Measurements from ENCODE around the gene PDCL2. TPM values are rescaled to one million over a fixed set of nuclear protein-coding genes. Genes with fewer than 3 reads are reported as not detected.

Gene PDCL2
- total RNA-seq, 2 donors from 2014 or later: not detected

DNA sequence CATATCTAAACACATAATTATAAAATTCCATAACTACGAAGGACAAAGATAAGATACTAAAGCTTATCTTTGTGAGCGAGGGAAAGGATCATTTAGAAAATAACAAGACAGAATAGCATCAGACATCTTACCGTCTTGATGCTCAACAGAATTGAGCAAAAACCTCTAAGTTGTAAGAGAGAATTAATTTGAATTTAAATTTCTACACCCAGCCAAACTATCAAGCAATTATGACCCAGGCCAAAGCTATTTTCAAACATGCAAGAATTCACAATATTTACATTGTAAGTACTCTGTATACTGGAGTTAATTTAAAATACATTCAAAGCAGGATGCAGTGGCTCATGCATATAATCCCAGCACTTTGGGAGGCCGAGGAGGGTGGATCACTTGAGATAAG is 61.9 kb downstream of the PDCL2 start:
- Histone ChIP-seq H3K4me1 (ENCODE audit: control insufficient read depth in 1 of 2, low read depth in 2 of 2) (peaks cover 0 to under 1% of the 10 kb centered on the region in 2 donors), H3K27ac (no peak overlapping the region), H3K4me3 (no peak overlapping the region), H3K36me3 (peaks cover 2% of the 10 kb centered on the region), H3K27me3 (replicated peaks; ENCODE audit: insufficient read depth) (no peaks in the 10 kb centered on the region), H3K9me3 (no peaks in the 10 kb centered on the region)
- DNase-seq (ENCODE audit: low spot score): no peak
- no peak for ATAC-seq (ENCODE audit: insufficient number of reproducible peaks, low FRiP score, low read depth)
- TF ChIP-seq, protein P1, sequence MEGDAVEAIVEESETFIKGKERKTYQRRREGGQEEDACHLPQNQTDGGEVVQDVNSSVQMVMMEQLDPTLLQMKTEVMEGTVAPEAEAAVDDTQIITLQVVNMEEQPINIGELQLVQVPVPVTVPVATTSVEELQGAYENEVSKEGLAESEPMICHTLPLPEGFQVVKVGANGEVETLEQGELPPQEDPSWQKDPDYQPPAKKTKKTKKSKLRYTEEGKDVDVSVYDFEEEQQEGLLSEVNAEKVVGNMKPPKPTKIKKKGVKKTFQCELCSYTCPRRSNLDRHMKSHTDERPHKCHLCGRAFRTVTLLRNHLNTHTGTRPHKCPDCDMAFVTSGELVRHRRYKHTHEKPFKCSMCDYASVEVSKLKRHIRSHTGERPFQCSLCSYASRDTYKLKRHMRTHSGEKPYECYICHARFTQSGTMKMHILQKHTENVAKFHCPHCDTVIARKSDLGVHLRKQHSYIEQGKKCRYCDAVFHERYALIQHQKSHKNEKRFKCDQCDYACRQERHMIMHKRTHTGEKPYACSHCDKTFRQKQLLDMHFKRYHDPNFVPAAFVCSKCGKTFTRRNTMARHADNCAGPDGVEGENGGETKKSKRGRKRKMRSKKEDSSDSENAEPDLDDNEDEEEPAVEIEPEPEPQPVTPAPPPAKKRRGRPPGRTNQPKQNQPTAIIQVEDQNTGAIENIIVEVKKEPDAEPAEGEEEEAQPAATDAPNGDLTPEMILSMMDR (IDR thresholded peaks at IDR 0.05): no peak

DNA sequence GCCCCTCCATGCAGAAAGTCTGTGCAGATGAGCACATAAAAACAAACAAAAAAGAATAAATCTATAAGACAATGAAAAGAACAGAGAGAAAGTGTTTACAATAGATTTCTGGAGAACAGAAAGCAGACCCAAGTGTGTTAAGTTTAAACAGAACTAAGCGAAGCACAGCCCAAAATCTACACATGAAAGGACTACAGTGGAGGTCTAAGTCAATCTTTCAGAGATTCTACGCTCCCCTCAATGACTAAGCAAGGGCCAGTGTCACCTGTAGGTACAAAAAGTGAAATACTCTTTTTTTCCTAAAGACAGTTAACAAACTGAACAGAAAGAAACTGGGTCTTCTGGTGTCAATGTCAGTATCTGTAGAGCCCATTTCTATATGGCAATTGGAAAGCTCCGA is 63.6 kb downstream of the PDCL2 start:
- ATAC-seq (ENCODE audit: insufficient number of reproducible peaks, low FRiP score, low read depth): no peak
- Histone ChIP-seq H3K27ac (no peak overlapping the region), H3K4me1 (ENCODE audit: control insufficient read depth in 1 of 2, low read depth in 2 of 2) (peaks cover 0 to 6% of the 10 kb centered on the region in 2 donors), H3K27me3 (replicated peaks; ENCODE audit: insufficient read depth) (no peaks in the 10 kb centered on the region), H3K4me3 (no peak overlapping the region), H3K36me3 (peaks cover 2% of the 10 kb centered on the region), H3K9me3 (no peaks in the 10 kb centered on the region)
- TF ChIP-seq, protein P1 (IDR thresholded peaks at IDR 0.05): no peak
- DNase-seq (ENCODE audit: low spot score): no peak

DNA sequence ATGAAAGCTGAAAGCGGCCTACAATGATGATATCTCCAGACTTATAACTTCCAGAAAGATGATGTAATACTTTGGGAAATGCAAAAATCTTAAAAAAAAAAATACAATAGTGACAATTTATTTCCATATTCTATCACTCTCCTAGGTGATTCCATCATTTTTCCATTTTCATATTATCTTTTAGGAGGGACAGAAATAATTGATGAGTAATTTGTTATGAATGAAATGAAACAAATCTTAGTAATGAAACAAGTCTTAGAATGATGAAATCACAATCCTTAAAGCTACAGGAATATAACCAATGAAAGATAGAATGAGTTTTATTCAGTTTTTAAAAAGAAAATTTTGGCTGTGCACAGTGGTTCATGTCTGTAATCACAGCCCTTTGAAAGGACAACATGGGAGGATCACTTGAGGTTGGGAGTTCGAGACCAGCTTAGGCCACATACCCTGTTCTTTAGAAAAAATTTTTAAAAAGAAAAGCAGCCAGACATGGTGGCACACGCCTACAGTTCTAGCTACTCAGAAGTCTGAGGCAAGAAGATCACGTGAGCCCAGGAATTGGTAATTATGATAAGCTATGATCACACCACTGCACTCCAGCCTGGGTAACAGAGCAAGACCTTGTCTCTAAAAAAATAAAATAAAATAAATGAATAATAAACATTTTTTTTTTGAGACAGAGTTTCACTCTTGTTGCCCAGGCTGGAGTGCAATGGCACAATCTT is 67.0 kb downstream of the PDCL2 start:
- Histone ChIP-seq H3K4me1 (ENCODE audit: control insufficient read depth in 1 of 2, low read depth in 2 of 2) (peaks cover 0 to 6% of the 10 kb centered on the region in 2 donors), H3K9me3 (no peaks in the 10 kb centered on the region), H3K36me3 (no peaks in the 10 kb centered on the region), H3K27ac (no peak overlapping the region), H3K27me3 (replicated peaks; ENCODE audit: insufficient read depth) (no peaks in the 10 kb centered on the region), H3K4me3 (no peak overlapping the region)
- TF ChIP-seq, protein P1 (IDR thresholded peaks at IDR 0.05): no peak
- ATAC-seq (ENCODE audit: insufficient number of reproducible peaks, low FRiP score, low read depth): no peak
- DNase-seq (ENCODE audit: low spot score): no peak

DNA sequence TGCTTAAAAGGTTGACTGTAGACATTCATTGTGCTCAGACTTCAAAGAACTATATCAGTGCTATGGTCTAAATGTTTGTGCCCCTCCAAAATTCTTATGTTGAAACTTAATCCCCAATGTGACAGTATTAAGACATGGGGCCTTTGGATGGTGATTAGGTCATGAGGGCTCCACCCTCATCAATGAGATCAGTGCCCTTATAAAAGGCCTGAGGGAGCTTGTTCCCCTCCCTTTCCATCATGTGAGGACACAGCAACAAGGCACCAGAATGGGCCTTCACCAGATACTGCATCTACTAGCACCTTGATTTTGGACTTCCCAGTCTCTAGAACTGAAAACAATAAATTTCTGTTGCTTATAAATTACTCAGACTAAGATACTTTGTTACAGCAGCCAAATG is 73.6 kb downstream of the PDCL2 start:
- Histone ChIP-seq H3K36me3 (no peaks in the 10 kb centered on the region), H3K4me3 (no peak overlapping the region), H3K27ac (no peak overlapping the region), H3K9me3 (no peaks in the 10 kb centered on the region), H3K4me1 (ENCODE audit: control insufficient read depth in 1 of 2, low read depth in 2 of 2) (no peaks in the 10 kb centered on the region), H3K27me3 (replicated peaks; ENCODE audit: insufficient read depth) (no peaks in the 10 kb centered on the region)
- TF ChIP-seq, protein P1 (IDR thresholded peaks at IDR 0.05): no peak
- no peak for DNase-seq (ENCODE audit: low spot score)
- ATAC-seq (ENCODE audit: insufficient number of reproducible peaks, low FRiP score, low read depth): no peak

DNA sequence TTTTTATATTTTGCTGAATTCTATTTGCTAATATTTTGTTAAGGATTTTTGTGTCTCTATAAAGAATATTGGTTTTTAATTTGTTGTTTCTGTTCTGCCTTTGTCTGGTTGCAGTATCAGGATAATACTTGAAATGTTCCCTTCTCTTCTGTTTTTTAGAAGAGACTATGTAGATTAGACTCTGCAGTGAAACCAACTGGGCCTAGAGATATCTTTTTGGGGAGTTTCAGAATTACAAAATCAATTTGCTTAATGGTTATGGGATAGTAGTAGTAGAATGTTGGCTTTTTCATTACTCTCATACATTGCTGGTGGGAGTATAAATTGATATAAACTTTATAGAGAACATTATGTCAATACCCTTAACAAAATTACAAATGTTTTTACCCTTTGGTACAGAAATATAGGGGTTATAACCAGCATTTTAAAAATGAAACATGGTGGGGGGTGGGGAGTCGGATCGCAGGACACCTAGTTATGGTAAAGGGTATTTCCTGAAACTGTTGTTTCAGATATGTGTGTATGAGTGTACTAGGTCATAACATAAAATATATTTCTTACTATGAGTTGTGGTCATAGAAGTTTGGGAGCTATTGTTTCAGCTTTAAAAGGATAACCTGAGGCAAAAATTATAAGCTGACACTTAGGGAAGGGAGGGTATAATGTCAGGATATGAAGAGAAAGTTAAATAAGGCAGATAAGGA is 74.4 kb downstream of the PDCL2 start:
- H3K4me3 ChIP-seq: no peak overlapping the region
- no peaks in the 10 kb centered on the region for H3K9me3 ChIP-seq
- ATAC-seq (ENCODE audit: insufficient number of reproducible peaks, low FRiP score, low read depth): no peak
- DNase-seq (ENCODE audit: low spot score): no peak
- H3K36me3 ChIP-seq: no peaks in the 10 kb centered on the region
- TF ChIP-seq, protein P1 (IDR thresholded peaks at IDR 0.05): no peak
- no peaks in the 10 kb centered on the region for H3K27me3 ChIP-seq (replicated peaks; ENCODE audit: insufficient read depth)
- no peaks in the 10 kb centered on the region for H3K4me1 ChIP-seq (ENCODE audit: control insufficient read depth in 1 of 2, low read depth in 2 of 2)
- H3K27ac ChIP-seq: no peak overlapping the region
